HG03175 (cell line): ENCODE data around the gene RBM3.
A peak's percentile ranks its signal among the peaks of the same experiment; 100 is the strongest.
"Not testable (repeated sequence)": the region's sequence is repeated elsewhere in the genome, so short reads cannot be mapped to it uniquely, and the experiment has no call there.

Experiments
- ATAC-seq: cut with Tn5 transposase; IDR thresholded peaks from one replicate; pipeline ENCODE4 v1.9.1; 2021; ENCODE audit warnings: mild to moderate bottlenecking, moderate library complexity; ENCODE audit not compliant: unreplicated experiment

RBM3 gene

DNA sequence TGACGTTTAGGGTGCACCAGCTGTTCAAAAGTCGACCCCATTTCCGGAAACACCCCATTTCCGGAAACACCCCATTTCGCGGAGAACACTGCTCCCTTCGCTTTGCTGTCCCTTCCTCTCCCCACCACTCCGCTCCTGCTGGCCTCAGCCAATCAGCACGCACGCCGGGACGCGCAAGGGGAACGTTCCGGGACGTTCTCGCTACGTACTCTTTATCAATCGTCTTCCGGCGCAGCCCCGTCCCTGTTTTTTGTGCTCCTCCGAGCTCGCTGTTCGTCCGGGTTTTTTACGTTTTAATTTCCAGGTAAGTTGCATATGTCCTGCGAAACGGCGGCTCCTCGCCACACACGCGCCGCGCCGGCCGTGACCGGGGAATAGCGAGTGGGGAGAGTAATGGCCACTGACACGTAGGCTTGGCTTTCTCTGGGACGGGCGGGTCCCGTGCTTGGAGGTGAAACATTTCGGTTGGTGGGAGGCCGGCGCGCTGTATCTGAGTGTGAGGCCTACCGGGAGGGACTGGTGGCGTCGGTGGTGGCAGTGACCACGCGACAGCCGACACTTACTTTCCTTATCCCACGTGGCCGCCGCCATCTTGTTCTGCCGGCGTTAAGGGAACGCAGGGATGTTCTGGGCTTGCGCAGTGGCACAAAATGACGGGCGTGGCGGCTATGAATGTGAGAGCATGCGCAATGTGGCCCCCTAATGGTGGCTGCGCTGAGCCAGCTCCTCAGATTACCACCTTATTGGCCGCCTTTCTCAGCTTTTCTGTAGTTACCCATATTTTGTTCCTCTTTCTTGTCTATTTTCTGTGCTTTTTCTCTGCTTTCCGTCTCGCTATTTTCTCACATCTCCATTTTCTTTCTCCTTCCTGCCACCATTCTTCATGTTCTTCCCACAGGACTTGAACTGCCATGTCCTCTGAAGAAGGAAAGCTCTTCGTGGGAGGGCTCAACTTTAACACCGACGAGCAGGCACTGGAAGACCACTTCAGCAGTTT, at the start of gene RBM3:
RBM3 (plus strand) TSS at position 215 of the 997 bp plus-strand sequence; CDS start at position 912, 697 bp downstream.
- ATAC-seq: peak; percentile 92

DNA sequence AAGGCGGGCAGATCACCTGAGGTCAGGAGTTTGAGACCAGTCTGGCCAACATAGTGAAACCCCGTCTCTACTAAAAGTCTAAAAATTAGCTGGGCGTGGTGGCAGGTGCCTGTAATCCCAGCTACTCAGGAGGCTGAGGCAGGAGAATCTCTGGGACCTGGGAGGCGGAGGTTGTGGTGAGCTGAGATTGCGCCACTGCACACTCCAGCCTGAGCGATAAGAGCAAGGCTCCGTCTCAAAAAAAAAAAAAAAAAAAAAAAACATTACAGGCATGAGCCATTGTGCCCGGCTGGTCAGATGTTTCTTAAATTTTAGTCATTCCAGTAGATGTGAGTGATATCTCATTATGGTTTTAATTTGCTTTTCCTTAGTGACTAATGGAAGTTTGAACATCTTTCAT, 48.4 kb upstream of the RBM3 start:
- ATAC-seq: not testable (repeated sequence)

DNA sequence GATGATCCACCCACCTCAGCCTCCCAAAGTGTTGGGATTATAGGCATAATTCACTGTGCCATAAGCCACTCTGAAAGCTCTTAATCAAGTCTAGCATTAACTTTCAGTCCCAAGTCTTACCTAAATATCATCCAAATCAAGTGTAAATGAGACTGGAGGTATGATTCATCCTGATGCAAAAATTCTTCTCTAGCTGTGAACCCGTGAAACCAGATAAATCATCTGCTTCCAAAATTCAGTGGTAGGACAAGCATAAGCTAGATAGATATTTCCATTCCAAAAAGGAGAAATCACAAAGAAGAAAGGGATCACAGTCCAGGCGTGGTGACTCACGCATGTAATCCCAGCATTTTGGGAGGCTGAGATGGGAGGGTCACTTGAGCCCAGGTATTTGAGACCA, 43.5 kb upstream of the RBM3 start:
- no peak for ATAC-seq

GRCh38 chrX:48531358-48531959, 42.8 kb upstream of the RBM3 start:
- ATAC-seq: no peak

- ATAC-seq: no peak
Observed at GRCh38 chrX:48532161-48532560, 42.1 kb upstream of the RBM3 start.

- ATAC-seq: no peak
Observed at GRCh38 chrX:48533165-48533564, 41.1 kb upstream of the RBM3 start.

DNA sequence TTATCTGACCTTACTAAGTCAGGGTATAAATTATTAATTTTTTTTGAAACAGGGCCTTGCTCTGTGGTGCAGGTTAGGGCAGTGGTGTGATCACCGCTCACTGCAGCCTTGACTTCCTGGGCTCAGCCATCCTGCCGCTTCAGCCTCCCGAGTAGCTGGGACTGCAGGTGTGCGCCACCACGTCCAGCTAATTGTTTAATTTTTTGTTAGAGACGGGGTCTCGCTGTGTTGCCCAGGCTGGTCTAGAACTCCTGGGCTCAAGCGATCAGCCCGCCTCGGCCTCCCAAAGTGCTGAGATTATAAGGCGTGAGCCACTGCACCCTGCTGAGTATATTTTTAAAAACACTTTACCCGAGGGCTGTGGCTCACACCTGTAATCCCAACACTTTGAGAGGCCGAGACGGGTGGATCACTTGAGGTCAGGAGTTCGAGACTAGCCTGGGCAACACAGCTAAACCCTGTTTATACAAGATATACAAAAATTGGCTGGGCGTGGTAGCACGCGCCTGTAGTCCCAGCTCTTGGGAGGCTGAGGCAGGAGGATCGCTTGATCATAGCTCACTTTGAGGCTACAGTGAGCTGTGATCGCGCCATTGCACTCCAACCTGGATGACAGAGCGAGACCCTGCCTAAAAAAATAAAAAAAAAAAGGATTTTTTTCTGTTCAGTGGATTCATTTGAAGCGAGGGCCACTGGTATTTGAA, 35.5 kb upstream of the RBM3 start:
- ATAC-seq: no peak

DNA sequence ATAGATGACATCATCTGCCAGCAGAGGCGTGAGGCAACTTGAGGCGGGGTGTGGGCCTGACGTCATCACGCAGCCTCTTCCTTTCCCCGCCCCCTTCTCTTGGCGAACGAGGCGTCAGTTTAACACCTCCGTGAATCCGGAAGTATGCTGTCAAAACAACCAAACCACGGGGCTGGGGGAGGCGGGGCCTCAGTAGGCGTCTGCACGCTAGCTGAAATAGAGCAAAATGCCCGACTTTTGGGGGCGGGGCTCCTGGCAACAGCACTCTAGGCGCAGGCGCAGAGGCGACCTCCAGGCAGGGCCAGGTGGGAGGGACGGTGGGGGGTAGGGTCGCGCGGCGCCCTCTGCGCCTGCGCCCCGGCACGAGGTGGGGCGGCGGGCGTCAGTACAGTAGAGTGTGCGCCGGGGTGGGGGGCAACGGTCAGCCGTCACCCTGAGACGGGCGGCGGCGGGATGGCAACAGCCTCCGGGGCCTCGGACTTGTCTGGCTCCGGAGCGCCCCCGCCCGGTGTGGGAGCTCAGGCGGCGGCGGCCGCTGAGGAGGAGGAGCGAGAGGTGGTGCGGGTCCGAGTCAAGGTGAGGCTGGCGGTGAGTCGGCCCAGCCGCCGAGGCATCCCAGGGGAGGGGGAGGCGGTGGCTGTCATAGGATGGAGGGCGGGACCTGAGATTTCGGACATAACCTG, 34.8 kb upstream of the RBM3 start, which contains the start of gene TBC1D25:
TBC1D25 (plus strand) TSS at position 370 of the 683 bp plus-strand sequence; CDS start at position 454, 84 bp downstream.
- ATAC-seq: peak; percentile 79

DNA sequence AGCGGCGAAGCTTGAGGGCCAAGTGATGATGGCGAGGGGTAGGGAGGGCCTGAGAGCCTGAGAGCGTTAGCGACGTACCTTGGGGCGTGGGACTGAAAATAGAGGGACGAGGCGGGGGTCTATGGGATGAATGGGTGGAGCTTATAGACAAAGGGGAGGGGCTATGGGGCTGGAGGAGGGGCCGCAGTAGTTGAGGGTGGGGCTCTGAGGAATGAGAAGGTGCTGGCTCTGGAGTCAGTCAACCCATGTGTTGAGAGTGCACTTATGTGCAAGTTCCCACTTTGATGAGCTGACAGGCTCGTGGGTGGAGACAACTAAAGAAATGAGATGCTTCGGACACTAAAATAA, 34.3 kb upstream of the RBM3 start:
- peak; percentile 29 for ATAC-seq

DNA sequence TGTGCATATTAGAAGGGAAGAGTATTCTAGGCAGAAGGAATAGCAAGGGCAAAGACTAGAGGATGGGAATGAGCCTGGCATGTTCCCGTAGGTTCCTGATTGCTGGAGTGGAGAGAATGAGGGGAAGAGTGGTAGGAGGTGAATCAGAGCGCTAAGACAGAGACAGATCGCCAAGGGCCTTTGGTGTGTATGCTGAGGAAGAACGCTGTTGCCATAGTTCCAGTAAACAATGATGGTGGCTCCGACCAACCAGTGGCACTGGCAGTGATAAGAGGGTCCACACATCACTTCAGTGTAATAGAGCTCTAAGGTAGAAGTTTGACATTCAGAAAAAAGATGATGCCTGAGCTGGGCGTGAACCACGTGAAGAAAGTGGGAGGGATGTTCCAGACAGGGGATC, 33.8 kb upstream of the RBM3 start:
- no peak for ATAC-seq

DNA sequence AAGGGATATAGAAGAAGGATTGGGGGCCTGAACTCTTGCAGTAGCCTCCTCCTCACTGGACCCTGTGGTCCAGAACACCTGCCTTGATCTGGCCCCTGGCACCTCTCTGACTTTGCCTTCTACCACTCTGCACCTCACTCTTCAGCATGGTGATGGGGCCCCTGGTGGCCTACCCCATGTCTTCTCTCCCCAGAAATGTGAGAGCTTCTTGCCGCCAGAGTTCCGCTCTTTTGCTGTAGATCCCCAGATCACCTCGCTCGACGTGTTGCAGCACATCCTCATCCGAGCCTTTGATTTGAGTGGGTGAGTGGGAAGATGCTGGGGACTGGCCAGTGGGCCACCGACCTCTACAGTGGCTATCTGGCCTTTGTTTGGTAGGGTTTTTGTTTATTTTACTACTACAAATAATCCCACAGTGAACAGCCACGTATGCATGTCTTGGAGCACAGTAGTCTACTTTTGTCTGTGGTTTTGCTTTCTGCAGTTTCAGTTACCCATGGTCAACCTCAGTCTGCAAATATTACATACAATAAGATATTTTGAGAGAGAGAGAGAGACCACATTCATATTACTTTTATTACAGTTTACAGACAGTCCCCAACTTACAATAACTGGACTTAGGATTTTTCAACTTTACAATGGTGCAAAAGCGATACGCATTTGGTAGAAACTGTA, 33.0 kb upstream of the RBM3 start:
- ATAC-seq: no peak

- no peak for ATAC-seq
Observed at GRCh38 chrX:48548871-48549270, 25.4 kb upstream of the RBM3 start.

GRCh38 chrX:48555731-48556325, 18.5 kb upstream of the RBM3 start:
- ATAC-seq: not testable (repeated sequence)

DNA sequence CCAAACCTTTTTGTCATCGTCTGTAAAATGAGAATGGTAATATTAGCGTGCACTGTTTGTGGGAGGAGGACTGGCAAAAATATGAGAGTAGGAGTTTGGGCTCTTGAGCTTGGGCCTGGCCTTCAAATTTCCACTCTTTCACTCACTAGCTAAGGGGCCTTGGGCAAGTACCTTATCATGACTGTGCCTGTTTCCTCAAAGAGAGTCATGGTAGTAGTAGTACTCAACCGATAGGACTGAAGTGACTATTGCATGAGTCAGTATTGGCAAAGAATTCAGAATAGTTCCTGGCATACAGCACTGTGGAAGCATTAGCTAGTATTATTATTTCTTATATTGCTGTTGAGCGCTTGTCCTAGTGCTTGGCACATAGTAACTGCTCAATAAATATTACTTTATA, 16.0 kb upstream of the RBM3 start:
- no peak for ATAC-seq

- no peak for ATAC-seq
Observed at GRCh38 chrX:48559636-48560035, 14.6 kb upstream of the RBM3 start.

DNA sequence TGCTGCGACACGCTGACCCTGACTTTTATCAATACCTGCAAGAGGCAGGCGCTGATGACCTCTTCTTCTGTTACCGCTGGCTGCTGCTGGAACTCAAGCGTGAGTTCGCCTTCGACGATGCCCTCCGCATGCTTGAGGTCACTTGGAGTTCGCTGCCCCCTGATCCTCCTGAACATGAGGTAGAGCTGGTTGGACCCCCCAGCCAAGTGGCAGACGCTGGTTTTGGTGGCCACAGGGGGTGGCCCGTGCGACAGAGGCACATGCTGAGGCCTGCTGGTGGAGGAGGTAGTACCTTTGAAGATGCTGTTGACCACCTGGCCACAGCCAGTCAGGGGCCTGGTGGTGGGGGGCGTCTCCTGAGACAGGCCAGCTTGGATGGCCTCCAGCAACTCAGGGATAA, 14.2 kb upstream of the RBM3 start:
- no peak for ATAC-seq

DNA sequence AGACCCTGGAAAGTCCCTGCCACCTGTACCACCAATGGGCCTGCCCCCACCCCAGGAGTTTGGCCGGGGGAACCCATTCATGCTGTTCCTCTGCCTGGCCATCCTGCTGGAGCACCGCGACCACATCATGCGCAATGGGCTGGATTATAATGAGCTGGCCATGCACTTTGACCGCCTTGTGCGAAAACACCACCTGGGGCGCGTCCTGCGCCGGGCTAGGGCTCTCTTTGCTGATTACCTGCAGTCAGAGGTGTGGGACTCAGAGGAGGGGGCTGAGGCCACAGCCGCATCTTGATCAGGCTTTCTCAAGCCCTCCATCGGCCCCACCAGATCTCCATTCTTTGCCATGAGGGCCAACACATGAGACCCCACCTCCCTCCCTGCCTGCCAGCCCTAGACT, 13.6 kb upstream of the RBM3 start:
- ATAC-seq: no peak

- ATAC-seq: no peak
Observed at GRCh38 chrX:48569958-48570357, 4.3 kb upstream of the RBM3 start.

- peak; percentile 5 for ATAC-seq
Observed at GRCh38 chrX:48573690-48574269, 504 bp upstream of the RBM3 start.

- no peak for ATAC-seq
Observed at GRCh38 chrX:48575642-48576041, 1.4 kb downstream of the RBM3 start.
